ENCODE measurements around the gene SBK1. TPM values are rescaled to one million over a fixed set of nuclear protein-coding genes. Genes with fewer than 3 reads are reported as not detected.

SBK1 gene
- total RNA-seq, 4 donors from 2014 or later, result 0.17 to 0.22 TPM; not detected in 2

GRCh38 chr16:28292731-28293600 lies 641 bp downstream of the SBK1 start:
- no peak for TF ChIP-seq CTCF (IDR thresholded peaks at IDR 0.05; ENCODE audit: low read depth)

DNA sequence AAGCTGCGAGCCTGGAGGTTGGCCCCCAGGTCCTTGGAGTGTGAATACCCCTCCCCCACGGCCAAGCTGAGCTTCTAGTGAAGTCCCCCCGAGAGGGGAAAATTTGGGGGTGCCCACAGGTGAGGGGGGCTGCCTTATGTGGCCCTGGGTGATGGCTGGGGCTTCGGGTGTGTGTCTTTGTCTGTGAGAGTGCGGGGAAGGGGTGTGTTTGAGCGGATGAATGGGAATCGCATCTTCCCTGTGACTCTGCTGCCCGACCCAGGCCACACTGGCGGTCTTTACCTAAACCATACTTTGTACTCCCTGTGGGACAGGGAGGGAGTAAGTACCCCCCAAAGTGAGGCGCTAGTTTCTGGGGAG lies 1.3 kb downstream of the SBK1 start:
- no peak for TF ChIP-seq CTCF (IDR thresholded peaks at IDR 0.05; ENCODE audit: low read depth)

- TF ChIP-seq CTCF (IDR thresholded peaks at IDR 0.05; ENCODE audit: low read depth), result no peak
Observed at GRCh38 chr16:28294201-28294600, 1.9 kb downstream of the SBK1 start.

DNA sequence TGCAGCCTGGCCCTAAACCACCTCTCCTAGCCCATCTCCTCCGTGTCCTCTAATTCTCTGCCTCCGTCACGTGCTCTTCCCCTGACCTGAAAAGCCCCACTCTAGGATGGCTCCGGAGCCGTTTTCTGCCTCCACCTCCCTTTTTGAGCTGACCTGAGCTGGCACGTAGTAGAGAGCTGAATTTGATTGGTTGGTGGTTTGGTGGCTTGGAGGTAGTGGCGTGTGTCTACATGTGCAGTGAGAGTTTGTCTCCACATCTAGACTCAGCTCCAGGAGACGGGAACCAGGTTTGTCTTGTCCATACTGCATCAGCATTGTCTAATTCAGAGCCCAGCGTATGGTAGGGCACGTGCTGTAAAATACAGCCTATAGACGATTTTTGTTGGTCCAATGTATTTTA lies 3.0 kb downstream of the SBK1 start:
- TF ChIP-seq CTCF (IDR thresholded peaks at IDR 0.05; ENCODE audit: low read depth), result no peak

DNA sequence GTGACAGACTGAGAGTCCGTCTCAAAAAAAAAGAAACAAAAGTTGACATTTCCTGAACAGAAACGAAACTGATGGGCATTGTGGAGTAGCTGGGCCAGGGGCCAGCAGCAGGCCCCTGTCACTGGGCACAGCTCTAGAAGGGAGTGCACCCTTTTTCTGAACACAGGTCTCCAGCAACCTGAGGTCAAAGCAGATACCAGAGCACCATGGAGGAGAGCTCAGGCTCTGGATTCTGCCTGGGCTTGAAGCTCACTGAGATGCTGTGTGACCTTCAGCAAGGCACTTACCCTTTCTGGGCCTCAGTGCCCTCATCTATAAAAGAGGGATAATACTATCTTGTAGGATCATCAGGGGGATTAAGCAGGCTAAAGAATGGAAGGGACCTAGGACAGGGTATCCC lies 5.0 kb downstream of the SBK1 start:
- TF ChIP-seq CTCF (IDR thresholded peaks at IDR 0.05; ENCODE audit: low read depth), result no peak

DNA sequence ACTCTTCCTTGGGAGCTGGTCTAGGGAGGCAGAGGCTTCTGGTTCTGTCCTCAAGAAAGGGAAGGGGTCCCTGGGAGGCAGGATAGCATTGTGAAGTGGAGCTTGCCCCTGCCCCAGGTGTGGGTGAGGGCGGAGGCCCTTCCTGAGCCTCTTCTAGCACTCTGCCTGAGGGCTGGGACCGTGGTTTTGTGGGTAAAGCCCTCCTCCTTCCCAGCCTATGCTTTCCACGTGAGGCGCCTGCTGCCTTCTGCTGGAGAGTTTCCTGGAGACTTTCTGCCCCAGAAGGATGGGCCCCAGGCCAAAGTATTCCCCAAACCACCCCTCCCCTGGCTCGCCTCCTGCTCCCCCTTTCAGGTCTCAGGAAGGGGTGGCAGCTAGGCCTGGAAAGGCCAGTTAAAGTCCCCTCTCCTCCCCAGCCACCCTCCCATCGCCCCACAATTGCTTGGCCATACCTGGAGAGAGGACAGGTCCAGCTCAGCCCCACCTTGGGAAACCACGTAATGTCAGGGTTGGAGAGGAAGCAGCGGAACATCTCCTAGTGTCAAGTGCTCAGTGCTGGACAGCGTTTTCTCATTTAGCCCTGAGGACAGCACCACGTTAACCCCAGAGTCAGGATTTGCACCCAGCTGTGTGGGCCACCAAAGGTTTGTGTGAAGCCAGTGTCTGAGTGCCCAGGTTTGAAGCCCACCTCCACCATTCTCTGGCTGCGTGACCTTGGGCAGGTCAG lies 5.6 kb downstream of the SBK1 start:
- no peak for TF ChIP-seq CTCF (IDR thresholded peaks at IDR 0.05; ENCODE audit: low read depth)

DNA sequence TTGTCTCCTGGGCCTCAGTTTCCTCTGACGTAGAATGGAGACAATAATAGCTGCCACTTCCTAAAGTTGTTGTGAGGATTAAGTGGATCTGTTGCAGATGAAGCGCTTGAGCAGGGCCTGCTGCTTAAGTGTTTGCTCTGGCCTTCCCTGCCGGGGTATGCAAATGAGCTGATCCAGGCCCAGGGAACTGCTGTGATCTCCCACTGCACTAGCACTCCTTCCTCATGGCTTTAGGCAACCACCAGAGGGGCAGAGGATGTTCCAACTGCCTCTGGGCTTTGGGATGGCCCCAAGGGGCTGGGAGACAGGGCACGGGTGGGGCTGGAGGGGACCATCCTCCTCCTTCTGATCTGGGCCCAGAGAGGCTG lies 6.2 kb downstream of the SBK1 start:
- no peak for TF ChIP-seq CTCF (IDR thresholded peaks at IDR 0.05; ENCODE audit: low read depth)

All from subcutaneous adipose tissue (tissue), 4 donors.